GM19463 (cell line): Measurements from ENCODE around the gene POLE.
"Not testable (repeated sequence)": the region's sequence is repeated elsewhere in the genome, so short reads cannot be mapped to it uniquely, and the experiment has no call there.

Experiments
- ATAC-seq: cut with Tn5 transposase; IDR thresholded peaks from one replicate; pipeline ENCODE4 v1.9.1; 2021; ENCODE audit warnings: mild to moderate bottlenecking, moderate library complexity; ENCODE audit not compliant: unreplicated experiment

The POLE gene

GRCh38 chr12:132600048-132601032, 86.8 kb downstream of the POLE start:
- no peak for ATAC-seq

GRCh38 chr12:132599502-132599901, 87.6 kb downstream of the POLE start:
- ATAC-seq = not testable (repeated sequence)

GRCh38 chr12:132597333-132598316, 89.5 kb downstream of the POLE start:
- no peak for ATAC-seq

- ATAC-seq = no peak
These were observed 91.1 kb downstream of the POLE start for GRCh38 chr12:132596016-132596415.

GRCh38 chr12:132595183-132595582, 92.0 kb downstream of the POLE start:
- ATAC-seq = no peak

- ATAC-seq = peak; percentile 95
These were observed 93.2 kb downstream of the POLE start for GRCh38 chr12:132593938-132594358.

GRCh38 chr12:132593521-132593920, 93.6 kb downstream of the POLE start:
- no peak for ATAC-seq

- ATAC-seq = no peak
These were observed 94.1 kb downstream of the POLE start for GRCh38 chr12:132593071-132593470.

- no peak for ATAC-seq
These were observed 94.7 kb downstream of the POLE start for GRCh38 chr12:132592282-132592970.

- ATAC-seq = no peak
These were observed 95.8 kb downstream of the POLE start for GRCh38 chr12:132591107-132591935.

- no peak for ATAC-seq
These were observed 98.1 kb downstream of the POLE start for GRCh38 chr12:132588821-132589669.

- no peak for ATAC-seq
These were observed 98.8 kb downstream of the POLE start for GRCh38 chr12:132588319-132588718.

- ATAC-seq = no peak
These were observed 99.4 kb downstream of the POLE start for GRCh38 chr12:132587781-132588180.

GRCh38 chr12:132586929-132587328, 100.2 kb downstream of the POLE start:
- no peak for ATAC-seq

- no peak for ATAC-seq
These were observed 102.0 kb downstream of the POLE start for GRCh38 chr12:132585177-132585576.

GRCh38 chr12:132584429-132584828, 102.7 kb downstream of the POLE start:
- ATAC-seq = no peak

- ATAC-seq = no peak
These were observed 103.4 kb downstream of the POLE start for GRCh38 chr12:132583736-132584135.

- no peak for ATAC-seq
These were observed 103.8 kb downstream of the POLE start for GRCh38 chr12:132583411-132583710.
